NCI-H1436 treated with DMSO at 0.1 percent for 48 hours (cell line): ENCODE results near the gene TRIM54.
"Not testable (repeated sequence)": the region's sequence is repeated elsewhere in the genome, so short reads cannot be mapped to it uniquely, and the experiment has no call there.

Experiments
- DNase-seq: peaks from one replicate; lab custom pipeline; 2025; lab: John Stamatoyannopoulos, UW

Gene TRIM54

DNA sequence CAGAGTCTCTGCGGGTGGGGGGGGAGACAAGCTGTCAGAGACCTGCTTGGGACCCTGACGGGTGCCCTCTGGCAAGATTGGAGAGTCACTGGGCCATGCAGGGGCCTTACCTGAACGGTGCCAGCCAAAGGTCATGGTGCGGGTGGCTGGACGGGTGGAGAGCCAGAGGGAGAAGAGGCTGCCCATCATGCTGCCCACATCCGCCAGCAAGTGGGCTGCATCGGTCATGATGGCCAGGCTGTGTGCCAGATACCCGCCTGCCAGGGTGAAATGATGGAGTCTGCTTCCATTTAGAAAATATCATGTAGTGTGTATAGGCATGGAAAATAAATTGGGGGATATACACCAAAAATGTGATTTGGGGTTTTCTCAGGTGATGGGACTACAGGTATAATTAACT, 24.2 kb upstream of the TRIM54 start:
- DNase-seq, result no peak

DNA sequence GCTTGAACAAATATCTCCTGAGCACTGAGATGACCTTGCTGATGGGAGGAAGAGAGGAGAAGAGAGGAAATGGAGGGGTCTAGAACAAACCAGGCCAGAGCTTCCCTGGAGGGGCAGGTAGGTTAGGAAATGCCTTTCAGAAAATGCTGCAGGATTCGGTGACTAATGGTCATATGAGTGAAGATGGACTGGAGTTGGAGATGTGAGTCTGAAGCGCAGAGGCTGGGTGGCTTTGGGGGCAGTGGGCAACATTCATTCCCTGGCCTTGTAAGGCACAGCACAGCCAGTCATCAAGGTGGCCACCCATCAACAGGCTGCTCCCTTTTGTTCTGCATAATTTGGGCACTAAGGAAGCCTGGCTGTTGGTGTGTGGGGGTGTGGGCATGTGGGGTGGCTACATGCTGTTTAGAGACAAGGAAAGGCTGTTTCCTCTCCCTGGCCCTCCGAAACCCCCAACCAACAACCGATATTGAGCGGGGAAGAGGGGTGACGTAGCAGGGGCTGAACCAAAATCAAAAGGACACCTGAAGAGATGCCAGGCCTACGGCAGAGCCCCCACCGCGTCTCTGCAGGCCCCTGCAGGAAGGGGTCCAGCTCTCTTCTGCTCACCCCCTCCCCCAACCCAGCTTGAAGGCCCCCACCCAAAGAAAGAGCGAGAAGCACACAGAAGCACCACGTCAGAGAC, 20.8 kb upstream of the TRIM54 start:
- no peak for DNase-seq

DNA sequence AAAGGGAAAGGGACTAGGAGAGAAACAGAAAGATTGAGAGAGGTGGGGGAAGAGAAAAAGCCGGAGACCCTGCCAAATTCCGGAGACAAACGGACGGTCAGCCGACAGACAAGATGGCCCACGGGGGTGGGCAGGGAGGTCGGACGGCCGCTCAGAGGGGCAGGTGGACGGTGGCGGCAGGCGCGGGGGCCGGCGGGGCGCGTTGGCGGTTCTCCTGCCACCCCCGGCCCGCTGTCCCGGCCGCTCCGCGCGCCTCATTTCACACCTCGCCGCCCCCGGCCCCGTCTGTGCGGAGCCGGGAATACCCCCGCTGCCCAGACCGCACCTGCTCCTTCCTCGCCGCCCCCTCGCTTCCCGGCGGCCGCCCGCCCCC, 20.3 kb upstream of the TRIM54 start:
- DNase-seq, result no peak

DNA sequence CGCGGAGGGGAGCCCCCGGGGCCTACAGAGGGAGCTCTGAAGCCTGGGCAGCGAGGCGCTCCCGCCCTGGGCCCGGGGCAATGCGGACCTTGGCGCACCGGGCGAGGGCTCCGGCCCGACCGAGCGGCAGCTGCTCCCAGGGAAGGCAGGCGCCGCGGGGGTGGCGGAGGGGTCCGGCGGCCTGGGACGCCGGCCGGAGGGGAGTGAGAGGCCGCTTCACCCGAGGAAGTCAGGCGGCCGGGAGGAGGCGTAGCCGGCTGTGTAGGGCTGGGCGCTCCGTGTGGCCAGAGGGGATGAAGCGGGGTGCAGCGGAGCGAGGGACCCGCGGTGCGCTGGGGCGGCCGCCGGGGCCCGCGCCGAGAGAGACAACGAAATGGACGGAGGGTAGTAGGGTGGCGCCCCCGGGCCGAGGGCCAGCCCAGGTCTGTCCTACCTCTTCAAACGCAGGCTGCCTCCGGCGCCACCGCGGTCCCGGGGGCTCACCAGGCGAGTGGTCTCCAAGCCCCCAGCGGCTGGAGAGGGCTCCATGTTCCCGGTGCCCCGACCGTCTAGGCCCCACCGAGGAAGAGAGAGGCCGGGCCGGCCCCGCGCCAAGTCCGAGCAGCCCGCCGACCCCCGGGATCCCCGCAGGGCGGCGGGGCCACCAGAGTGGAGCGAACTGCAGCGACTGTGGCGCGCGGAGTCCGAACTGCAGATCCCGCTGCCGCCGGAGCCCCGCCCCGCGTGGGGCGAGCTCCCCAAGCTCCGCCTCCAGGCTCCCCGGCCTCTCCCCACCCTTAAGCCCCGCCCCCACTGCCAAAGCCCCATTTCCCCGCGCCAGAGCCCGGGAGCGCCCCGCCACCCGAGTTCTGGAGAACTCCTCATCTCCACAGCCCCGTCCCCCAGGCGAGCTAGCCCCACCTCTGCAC, 19.6 kb upstream of the TRIM54 start, which contains the start of gene SLC30A3:
TSS of gene SLC30A3 (minus strand) at position 669 of the 908 bp plus-strand sequence. CDS start at position 528, 141 bp downstream.
- DNase-seq, result no peak

DNA sequence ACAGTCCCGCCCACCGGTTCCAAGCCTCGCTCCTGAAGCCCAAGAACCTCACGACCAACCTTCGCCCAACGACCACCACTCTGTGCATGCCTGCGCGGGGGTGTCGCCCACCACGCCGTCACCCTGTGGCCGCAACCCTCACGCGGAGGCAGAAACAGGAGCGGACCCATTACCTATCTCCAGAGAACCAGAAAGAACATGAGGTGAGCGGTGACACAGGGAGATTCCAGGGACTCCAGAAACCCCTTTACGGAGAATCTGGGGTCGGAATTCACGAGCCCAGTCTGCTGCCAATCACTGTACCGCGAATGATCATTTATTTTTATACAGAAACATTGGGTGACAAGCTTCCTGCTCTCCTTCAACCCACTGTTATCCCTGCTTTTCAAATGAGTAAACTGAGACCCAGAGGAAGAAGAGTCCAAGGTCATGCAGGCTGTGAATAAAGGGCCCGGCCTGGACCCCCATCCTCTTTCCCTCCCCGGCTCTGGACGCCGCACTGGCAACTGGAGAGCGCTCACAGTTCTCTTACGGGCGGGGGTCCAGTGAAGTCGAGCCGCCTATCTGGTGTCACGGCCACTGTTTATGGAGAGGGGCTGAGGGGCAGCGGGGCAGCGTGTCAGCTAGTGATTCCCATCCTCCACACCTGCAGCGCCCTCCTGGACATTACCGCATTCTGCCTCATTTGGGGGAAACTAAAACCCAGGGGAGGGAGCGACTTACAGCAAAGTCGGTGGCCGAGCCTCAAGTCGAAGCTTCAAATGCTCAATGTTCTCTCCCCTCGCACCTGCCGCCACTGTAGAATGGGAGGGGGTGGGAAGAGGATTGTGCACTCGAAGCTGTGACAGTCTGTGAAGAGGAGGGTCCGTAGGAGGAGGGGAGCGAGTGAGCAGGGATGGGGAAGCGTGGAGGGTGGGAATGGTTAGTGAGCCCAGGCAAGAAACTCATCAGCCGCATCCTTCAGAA, 18.7 kb upstream of the TRIM54 start:
- no peak for DNase-seq

DNA sequence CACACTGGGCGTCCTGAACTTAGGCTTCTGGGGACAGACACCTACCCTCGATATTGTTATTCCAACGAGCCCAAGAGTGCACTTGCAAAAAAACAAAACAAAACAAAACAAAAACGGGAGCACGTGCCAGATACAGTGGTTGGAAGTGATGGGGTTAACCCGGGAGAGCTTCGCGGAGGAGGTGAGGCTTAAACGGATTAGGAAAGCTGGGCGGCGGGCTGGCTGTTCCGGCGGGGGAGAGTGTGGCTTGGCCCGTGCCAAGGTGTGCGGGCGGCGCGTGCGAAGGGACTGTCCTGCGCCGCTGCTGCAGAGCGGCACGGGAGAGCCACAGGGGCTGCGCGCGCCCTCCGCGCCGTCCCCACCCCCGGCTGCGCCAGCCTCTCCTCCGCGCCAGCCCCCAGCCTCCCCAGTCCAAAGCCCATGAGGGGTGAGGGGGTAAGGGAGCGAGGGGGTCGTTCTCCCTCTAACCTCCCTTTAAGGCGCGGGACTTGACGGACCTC, 17.9 kb upstream of the TRIM54 start:
- DNase-seq, result no peak

DNA sequence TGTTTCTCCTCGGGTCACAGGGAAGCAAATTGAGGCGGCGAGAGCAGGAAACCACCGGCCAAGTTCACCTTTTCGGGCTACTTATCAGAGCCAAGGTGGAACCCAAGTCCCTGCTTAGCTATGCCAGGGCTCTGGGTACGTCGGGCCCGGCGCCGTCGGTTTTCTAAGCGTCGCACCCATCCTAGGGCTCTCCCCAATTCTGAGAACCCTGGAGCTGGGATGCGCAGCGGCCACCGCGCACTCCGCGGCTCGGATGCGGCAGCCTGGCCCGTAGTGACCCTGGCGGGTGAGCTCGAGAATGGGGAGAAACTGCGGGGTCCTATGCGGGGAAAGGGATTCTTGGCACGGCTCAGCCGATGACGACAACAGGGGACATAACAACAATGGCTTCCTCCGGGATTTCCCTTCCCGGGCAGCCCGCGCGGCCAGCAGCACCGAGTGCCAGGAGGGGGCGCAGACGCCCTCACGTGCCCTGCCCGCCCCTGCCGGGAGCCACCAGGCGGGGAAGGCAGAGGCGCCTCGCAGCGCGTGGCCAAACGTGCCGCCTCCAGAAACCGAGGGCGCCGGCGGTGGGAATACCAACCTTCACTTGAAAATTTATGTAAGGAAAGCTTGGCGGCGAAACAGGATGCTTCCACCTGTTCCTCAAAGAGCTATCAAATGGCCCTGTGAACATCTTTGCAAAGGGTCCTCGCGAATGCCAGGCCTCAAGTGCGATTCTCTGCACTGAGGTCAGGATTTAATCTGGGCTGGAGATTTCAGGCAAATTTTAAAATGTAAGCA, 17.3 kb upstream of the TRIM54 start:
- DNase-seq, result peak; percentile 5

DNA sequence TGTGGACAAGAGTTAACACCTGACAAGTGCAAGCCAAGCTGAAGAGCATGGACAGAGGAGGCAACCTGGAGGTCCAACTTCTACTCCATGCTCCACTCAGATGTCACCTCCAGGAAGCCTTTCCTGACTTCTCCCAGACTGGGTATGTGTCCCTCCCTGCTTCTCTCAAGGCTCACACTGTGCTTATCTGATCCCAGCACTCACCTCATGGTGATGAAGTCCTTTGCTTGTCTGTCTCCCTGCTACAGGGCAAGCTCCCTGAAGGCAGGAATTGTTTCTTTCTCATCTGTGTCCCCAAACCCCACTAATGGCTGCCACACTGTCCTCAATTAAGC, 16.7 kb upstream of the TRIM54 start:
- no peak for DNase-seq

DNA sequence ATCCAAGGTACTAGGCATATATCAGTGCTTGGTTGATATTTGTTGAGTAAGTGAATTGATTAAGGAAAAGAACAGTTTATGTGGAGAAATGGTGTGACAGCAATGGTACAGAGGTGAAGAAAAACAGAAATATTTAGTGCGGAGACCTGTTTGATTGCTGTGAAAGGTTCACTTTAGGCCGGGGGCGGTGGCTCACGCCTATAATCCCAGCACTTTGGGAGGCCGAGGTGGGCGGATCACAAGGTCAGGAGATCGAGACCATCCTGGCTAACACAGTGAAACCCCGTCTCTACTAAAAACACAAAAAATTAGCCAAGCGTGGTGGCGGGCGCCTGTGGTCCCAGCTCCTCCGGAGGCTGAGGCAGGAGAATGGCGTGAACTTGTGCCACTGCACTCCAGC, 13.9 kb upstream of the TRIM54 start:
- not testable (repeated sequence) for DNase-seq

DNA sequence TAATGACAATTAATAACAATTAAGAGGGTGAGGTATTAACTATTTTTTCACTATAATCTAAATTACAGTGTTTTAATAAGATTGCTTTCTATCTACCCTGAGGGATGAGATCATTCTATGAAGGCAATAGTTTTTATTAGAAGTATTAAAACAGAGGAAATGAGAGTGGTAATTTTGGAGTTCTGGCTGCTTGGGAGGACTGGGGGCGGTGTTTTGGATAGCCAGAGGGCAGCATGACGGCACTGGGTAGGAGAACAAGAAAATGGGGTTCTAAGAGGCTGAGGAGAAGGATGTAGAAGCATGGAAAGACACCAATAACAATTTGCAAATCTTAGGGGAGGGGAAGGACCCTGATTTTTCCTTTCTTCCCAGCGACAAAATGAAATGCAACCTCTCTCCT, 12.1 kb upstream of the TRIM54 start:
- no peak for DNase-seq

DNA sequence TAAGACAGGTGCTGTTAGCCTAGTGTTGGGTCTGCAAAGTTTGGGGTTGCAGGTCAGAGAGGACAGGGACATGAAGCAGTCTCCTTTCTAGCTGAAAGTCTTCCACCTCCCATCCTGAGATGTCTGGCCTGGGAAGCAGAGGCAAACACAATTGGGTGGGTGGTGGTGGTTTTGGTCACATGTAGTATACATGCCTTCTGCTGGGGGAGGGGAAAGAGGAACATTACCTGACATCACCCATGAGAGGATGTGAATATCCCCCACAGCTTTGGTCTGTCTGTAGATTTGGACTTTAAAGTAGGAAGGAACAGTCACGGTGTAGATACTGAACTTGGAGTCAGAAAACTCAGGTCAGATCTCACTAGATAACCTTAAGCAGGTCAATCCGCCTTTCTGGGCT, 11.6 kb upstream of the TRIM54 start:
- DNase-seq, result no peak

DNA sequence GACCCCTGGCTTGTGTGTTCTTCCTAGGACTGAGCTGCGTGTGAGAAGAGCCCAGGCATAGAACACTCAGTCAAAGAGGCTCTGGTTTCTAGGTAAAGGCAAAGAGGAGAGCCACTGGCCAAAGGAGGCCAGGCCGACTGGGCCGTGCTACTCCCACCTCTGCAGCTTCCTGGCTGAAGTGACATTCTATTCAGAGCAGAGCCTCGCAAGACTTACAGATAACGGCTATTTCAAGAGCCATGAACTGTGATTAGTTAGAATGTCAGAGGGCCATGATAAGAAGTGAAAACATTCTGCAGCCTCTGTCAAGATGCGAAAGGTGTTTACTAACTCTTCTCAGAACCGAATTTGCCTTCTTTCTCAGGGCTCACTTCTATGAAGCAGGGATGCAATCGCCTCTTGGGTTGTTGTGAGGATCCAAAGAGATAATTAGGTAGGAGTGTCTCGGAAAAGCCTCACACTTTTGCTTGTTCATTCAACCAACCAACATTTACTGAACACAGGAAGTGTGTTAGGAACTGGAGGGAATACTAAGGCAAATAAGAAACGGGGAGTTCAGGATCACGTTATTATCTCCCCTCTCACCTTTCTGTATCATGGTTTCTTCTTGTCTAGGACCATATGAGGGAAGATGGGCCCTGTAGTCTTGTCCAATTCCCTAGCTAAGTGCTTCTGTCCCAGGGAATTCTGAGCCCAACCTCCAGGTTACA, 10.4 kb upstream of the TRIM54 start:
- DNase-seq, result no peak

DNA sequence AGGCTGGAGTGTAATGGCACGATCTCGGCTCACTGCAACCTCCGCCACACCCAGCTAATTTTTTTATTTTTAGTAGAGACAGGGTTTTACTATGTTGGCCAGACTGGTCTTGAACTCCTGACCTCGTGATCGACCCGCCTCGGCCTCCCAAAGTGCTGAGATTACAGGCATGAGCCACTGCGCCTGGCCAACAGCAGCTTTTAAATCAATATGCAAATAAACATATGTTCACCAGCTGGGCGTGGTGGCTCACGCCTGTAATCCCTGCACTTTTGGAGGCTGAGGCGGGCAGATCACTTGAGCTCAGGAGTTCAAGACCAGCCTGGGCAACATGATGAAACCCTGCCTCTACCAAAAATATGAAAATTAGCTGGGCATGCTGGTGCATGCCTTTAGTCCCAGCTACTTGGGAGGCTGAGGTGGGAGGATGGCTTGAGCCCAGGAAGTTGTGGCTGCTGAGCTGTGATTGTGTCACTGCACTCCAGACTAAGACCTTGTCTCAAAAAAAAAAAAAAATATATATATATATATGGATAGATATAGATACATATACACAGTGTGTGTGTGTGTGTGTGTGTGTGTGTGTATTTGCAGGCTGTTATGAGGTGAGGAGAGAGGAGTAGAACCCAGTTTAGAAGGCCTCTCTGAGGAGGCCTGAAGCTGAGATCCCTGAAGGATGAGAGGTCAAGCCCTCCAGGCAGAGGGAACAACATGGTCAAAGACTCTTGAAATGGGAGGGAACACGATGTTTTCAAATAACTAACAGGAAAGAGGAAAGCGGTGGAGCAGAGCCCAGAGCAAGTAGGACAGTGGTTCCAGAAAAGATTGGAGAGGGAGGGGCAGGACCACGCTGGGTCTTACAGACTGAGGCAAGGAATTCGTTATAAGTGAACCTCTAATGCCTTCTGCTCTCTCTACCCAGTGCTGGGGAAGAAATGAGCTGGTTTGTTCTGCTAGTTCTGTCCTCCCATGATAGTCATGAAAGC, 9.4 kb upstream of the TRIM54 start:
- DNase-seq, result not testable (repeated sequence)

DNA sequence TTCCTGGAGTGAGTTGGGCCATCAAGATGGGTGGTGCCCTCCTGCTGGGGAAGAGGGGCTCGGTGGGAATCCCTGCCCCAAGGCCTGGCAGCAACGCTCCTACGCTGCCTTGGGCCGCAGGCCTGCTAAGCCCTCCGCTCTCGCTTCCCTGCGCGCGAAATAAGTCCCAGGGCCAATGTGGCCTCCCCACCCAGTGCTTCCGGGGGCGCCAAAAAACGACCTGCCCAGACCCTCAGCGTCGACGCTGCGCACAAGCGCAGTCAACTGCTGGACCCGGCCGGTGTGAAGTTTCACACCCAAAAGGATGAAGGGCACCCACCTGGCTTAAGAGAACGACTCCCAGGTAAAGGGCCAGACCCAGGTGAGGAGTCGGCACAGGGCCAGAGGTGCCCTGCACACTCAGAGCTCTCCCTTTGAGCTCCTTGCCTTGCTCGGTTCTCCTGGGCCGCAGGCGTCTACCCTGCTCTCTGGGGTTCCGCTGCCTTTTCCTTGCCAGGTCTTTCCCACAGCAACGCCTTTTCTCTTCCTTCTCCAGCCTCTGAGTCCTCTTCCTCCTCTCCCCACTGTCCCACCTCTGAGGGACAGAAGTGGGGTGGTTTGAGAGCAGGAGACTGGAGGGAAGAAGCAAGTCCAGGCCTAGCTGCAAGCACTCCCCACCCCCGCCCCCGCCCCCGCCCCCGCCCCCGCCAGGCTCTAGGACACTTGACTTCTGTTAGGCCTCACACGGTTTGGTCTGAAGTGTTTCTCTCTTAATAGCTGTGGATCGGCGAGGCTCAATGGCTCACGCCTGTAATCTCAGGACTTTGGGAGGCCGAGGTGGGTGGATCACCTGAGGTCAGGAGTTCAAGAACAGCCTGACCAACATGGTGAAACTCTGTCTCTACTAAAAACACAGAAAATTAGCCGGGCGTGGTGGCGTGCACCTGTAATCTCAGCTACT, 6.7 kb upstream of the TRIM54 start, which contains the start of gene DNAJC5G:
TSS of gene DNAJC5G (plus strand) at position 223 of the 940 bp plus-strand sequence. CDS start 1,296 bp downstream, outside the sequence.
- DNase-seq, result no peak

DNA sequence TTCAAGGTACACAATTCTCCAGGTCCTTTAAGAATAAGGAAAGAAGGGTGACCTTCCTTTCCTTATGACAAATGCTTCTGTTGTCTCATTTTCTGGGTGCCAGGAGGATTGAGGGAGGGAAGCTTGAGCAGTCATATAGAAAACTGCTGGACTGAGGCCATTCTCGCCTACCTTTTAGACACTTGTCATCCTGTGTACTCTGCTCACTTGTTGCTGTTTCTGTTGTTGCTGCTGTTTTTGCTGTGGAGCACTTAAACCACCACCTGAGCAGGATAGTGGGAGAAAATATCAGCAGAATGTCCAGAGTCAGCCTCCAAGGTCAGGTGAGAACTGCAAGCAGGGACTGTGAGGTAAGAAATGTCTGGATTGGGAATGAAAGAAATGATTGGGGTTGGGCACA, 4.2 kb upstream of the TRIM54 start:
- no peak for DNase-seq

DNA sequence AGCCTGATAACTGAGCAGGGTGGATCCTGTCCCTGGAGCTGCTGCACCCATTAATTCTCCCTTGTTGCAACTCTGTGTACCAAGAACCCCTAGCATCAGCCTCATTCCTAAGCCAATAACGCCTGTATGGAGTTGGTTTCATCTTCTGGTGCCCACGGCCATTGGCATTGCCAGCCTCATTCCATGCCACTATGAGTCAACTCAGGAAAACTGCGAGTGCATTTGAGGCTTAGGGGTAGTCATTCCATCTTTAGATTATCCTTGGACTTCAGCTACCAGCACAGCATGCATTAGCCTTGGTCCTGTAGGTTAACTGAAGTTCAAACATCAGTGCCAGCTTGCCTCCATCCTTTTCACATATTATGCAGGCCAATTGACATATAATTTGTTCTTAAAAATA, 1.4 kb upstream of the TRIM54 start:
- no peak for DNase-seq

DNA sequence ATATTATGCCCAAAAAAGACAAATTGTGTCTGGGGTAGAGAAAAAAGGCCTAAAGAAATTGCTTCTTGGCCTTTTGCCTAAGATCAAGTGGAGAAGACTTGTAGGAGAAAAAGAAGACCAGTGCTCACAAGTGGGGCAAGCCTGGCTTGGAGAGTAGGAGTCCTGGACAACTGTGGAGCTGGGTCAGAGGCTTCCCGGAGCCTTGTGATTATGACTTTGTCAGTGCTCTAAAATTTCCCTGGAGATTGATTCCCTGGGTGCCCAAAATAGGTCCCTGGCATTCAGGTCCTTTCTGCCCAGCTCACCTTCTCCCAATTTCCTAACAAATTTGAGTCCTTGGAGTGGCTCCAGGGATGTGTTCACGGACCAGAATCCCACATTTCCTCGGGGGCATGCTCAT, 787 bp upstream of the TRIM54 start:
- DNase-seq, result no peak

DNA sequence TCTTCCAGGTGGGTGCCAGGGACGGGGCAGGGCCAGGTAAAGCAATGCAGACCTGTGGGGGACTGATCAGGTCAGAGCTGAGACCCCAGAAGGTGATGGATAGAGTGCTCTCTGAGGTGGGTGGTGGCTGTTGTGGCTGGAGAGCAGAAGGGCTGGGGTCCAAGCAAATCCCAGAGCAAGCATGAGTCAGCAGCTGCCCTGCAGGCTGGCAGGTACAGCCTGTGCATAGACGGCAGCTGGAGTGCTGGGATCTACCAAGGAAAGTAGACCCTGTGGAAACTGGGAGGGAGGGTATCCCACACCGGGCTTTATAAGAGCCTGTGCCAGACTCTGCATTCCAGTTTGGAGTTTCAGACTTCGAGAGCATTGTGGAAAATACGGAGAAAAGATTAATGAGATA, 663 bp downstream of the TRIM54 start:
- DNase-seq, result no peak
